Glutamatergic neuron (in vitro differentiated cells): Measurements from ENCODE around the gene OVCA2. TPM values are rescaled to one million over a fixed set of nuclear protein-coding genes. Genes with fewer than 3 reads are reported as not detected.

ENCODE experiments used
- DNase-seq: peaks from one replicate; pipeline ENCODE4 v3.0.0; 2022
- H3K27ac Mint-ChIP-seq: one replicate; pipeline ENCODE4 v1.8.0; 2020; ENCODE audit warnings: mild to moderate bottlenecking, mixed read lengths, inconsistent platforms; ENCODE audit not compliant: unreplicated experiment
- H3K27me3 Mint-ChIP-seq: one replicate; pipeline ENCODE4 v1.8.0; 2020; ENCODE audit warnings: mild to moderate bottlenecking, moderate library complexity, mixed read lengths, inconsistent platforms; ENCODE audit not compliant: unreplicated experiment
- H3K36me3 Mint-ChIP-seq: one replicate; pipeline ENCODE4 v1.8.0; 2020; ENCODE audit warnings: mild to moderate bottlenecking, mixed read lengths, inconsistent platforms; ENCODE audit not compliant: unreplicated experiment
- H3K4me1 Mint-ChIP-seq: one replicate; pipeline ENCODE4 v1.8.0; 2020; ENCODE audit warnings: mild to moderate bottlenecking, low read depth, mixed read lengths, inconsistent platforms; ENCODE audit not compliant: unreplicated experiment
- H3K4me3 Mint-ChIP-seq: one replicate; pipeline ENCODE4 v1.8.0; 2020; ENCODE audit warnings: mild to moderate bottlenecking, mixed read lengths, inconsistent platforms; ENCODE audit not compliant: unreplicated experiment
- H3K9me3 Mint-ChIP-seq: one replicate; pipeline ENCODE4 v1.8.0; 2020; ENCODE audit warnings: mild to moderate bottlenecking, moderate library complexity, mixed read lengths, inconsistent platforms; ENCODE audit not compliant: unreplicated experiment
- total RNA-seq: library from RNA; stranded (reverse); fragmentation: NEBNext Ultra II Directional; extraction: Animal tissue kit (Norgen Biotek cat#: 25700); gene quantifications from one replicate; pipeline ENCODE4 v1.2.1, GENCODE V29; 2021; ENCODE audit not compliant: unreplicated experiment
- TF ChIP-seq, protein P1 (sequence below): fragments of 200-600 bp; sonication (generic); IDR thresholded peaks from one replicate; pipeline ENCODE4 v1.5.0; 2021; ENCODE audit not compliant: partially characterized antibody, unreplicated experiment

Gene OVCA2
- total RNA-seq, 1 donor from 2014 or later = 16.3 TPM

DNA sequence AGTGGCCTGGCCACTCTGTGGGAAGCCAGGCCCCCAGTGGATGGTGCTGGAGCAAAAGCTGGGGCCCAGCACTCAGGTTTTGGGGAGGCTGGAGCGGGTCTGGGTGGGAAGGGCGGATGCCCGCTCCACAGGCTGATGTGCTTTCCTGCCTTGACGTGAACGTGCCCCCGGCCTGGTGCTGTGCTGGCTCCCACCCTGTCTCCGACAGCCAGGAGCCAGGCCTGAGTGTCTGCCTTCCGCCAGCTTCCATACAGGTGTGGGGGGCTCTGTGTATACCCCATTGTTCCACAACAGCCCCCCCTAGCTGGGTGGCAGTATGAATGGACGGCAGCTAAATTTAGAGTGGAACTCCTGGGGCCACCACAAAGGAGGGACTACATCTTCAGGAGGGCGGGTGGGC, 33.1 kb downstream of the OVCA2 start:
- peaks cover 17% of the 10 kb centered on the region for H3K27me3 Mint-ChIP-seq
- H3K36me3 Mint-ChIP-seq = peaks cover 5% of the 10 kb centered on the region
- H3K27ac Mint-ChIP-seq = no peak overlapping the region
- DNase-seq = no peak
- no peak overlapping the region for H3K4me3 Mint-ChIP-seq
- peaks cover 39% of the 10 kb centered on the region for H3K4me1 Mint-ChIP-seq
- peaks cover 13% of the 10 kb centered on the region for H3K9me3 Mint-ChIP-seq
- TF ChIP-seq, protein P1, sequence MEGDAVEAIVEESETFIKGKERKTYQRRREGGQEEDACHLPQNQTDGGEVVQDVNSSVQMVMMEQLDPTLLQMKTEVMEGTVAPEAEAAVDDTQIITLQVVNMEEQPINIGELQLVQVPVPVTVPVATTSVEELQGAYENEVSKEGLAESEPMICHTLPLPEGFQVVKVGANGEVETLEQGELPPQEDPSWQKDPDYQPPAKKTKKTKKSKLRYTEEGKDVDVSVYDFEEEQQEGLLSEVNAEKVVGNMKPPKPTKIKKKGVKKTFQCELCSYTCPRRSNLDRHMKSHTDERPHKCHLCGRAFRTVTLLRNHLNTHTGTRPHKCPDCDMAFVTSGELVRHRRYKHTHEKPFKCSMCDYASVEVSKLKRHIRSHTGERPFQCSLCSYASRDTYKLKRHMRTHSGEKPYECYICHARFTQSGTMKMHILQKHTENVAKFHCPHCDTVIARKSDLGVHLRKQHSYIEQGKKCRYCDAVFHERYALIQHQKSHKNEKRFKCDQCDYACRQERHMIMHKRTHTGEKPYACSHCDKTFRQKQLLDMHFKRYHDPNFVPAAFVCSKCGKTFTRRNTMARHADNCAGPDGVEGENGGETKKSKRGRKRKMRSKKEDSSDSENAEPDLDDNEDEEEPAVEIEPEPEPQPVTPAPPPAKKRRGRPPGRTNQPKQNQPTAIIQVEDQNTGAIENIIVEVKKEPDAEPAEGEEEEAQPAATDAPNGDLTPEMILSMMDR = no peak

DNA sequence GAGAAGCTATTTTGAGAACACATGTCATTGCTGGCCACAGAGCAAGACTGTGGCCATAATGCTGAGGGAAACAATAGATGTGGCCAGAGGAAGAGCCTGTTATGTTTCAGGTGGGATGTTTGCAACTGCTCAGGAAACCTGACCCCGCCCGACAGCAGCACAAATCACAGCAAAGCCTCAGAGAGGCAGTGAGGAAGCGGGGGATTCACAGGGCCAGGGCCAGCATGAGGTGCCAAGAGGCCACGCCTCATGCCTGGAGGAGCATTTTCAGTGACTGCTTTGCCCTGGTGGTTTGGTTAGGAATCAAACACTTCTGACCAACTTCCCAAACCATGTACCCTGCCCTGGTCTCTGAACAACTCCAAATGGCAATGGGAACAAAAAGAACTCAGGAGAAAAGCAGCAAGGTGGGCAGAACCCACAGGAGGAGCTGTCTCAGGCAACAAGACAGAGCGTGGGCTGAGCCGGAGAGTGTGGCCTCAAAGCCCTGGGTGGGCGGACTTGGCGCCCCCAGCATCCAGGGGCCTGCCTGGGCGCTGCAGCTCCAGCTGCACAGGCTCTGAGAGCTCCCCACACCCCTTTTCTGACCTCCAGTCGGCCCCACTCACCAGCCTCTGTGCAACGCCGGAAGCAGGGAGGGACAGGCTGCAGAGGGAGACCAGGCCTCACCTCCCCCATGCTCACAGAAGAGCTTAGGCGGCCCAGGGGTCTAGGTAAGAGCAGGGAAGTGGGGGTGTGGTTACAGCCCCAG, 33.7 kb downstream of the OVCA2 start:
- Mint-ChIP-seq H3K4me1 (peaks cover 35% of the 10 kb centered on the region), H3K4me3 (no peak overlapping the region), H3K27ac (peak overlapping the region; percentile 91), H3K27me3 (peaks cover 17% of the 10 kb centered on the region), H3K36me3 (peaks cover 5% of the 10 kb centered on the region), H3K9me3 (peaks cover 11% of the 10 kb centered on the region)
- TF ChIP-seq, protein P1 = no peak
- no peak for DNase-seq

DNA sequence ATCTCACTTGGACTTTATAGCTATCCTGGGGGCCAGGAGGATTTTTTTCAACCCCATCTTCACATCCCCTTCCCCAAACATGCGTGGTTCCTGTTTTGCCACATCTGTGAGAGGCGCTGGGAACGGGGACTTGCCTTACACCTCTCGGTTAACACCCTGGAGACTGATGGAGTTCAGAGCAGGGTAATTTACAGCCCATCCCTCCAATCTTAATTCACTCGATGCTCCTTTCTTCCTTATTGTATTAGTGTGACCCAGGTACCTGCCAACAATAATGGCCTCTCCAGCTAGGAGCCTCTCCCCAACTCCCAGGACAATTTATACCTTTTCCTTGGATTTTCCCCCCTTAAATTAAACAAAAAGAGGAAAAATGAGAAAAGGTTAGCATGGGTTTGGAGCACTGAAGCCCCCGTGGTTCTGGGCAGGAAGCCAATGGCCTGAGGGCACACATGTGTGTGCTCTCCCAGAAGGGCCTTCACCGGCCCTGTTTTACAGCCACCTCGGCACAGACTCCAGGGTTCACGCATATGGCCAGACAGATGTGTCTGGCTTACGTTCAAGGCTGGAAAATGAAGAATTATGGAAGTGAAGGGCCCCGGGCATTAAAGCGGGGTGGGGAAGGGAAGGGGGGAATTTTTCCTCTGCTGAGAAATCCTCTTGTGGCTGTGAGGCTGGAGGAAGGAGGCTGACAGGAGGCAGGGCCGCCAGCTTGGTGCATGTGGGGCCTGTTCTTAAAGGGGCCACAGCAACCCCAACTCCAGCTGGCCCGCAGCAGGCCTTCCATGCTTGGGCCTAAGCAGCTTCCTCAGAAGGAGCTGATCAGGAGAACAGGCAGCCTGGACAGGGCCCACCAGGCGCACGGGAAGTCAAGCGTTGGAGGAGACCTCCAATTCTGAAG, 34.5 kb downstream of the OVCA2 start:
- Mint-ChIP-seq H3K27ac (peak overlapping the region; percentile 91), H3K36me3 (peaks cover 5% of the 10 kb centered on the region), H3K4me3 (peak overlapping the region; percentile 57), H3K27me3 (peaks cover 13% of the 10 kb centered on the region), H3K9me3 (peaks cover 11% of the 10 kb centered on the region), H3K4me1 (peaks cover 30% of the 10 kb centered on the region)
- no peak for DNase-seq
- TF ChIP-seq, protein P1 = no peak

DNA sequence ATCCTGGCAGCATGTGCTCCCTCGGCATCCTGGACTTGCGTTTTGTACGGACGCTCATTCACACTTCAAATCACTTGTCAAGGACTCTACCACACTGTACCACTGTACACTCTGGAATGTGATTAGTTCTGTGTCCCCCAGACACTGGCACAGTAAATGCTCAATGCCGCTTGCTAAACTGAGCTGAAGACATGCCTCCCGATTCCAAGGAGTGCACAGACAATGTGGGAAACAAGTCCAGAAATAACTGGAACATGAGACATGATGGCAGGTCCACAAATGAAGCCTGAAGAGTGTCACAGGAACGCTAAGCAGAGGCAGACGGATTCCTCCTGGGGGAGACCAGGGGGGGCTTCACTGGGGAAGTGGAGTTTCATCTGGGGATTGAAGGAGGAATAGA, 35.2 kb downstream of the OVCA2 start:
- no peak for DNase-seq
- peaks cover 11% of the 10 kb centered on the region for H3K9me3 Mint-ChIP-seq
- TF ChIP-seq, protein P1 = no peak
- H3K27ac Mint-ChIP-seq = peak overlapping the region; percentile 91
- peaks cover 34% of the 10 kb centered on the region for H3K4me1 Mint-ChIP-seq
- peak overlapping the region; percentile 55 for H3K4me3 Mint-ChIP-seq
- peaks cover 13% of the 10 kb centered on the region for H3K27me3 Mint-ChIP-seq
- peaks cover 5% of the 10 kb centered on the region for H3K36me3 Mint-ChIP-seq
